B cell (primary cell): ENCODE results near the gene TNIP1. TPM values are rescaled to one million over a fixed set of nuclear protein-coding genes. Genes with fewer than 3 reads are reported as not detected.

ENCODE experiments used
- ATAC-seq: fragments of 200-7000 bp; cut with Tn5 transposase; one replicate; pipeline ENCODE4 v1.10.0; 2021; ENCODE audit warnings: low read depth, mild to moderate bottlenecking, moderate number of reproducible peaks, moderate library complexity
- CTCF ChIA-PET: fragments of 350-600 bp; sonication (Branson Sonifier 250); formaldehyde crosslinking; loops from one replicate; lab custom pipeline; 2021; ENCODE audit warnings: antibody characterized with exemption, inconsistent platforms; lab: Charles Lee
- POLR2A ChIA-PET: fragments of 350-600 bp; sonication (Branson Sonifier 250); formaldehyde crosslinking; loops from one replicate; lab custom pipeline; 2021; ENCODE audit warnings: antibody characterized with exemption; lab: Charles Lee
- DNase-seq: peaks from one replicate; pipeline ENCODE4 v3.0.0; 2013
- H2AFZ ChIP-seq: 2 replicates; pipeline ENCODE4 v1.6.1; 2012; ENCODE audit warnings: mild to moderate bottlenecking, low read depth, low read length; ENCODE audit not compliant: insufficient read depth, poor library complexity, severe bottlenecking
- H3K27ac ChIP-seq, 2 donors: 1 replicate in 1 of 2; 2 replicates in 1 of 2; pipeline ENCODE4 v1.5.1; 2012 to 2013; ENCODE audit warnings: low read length in 2 of 2, mild to moderate bottlenecking in 2 of 2, moderate library complexity in 1 of 2
- H3K27me3 ChIP-seq, 4 experiments: fragments of 200-600 bp in 1 of 4; sonication (generic) in 1 of 4; replicated peaks in 1 of 4; 1 replicate in 2 of 4; 2 replicates in 2 of 4; pipeline versions ENCODE4 v1.6.1 to v1.7.0; 2013 to 2016; ENCODE audit warnings: low read length in 3 of 4, mild to moderate bottlenecking in 2 of 4, mixed read lengths in 1 of 4, moderate library complexity in 1 of 4; ENCODE audit not compliant: insufficient read depth in 4 of 4, control insufficient read depth in 3 of 4; ENCODE audit errors: control extremely low read depth in 1 of 4
- H3K36me3 ChIP-seq, 2 experiments: replicated peaks in 1 of 2; 1 replicate in 1 of 2; 2 replicates in 1 of 2; pipeline versions ENCODE4 v1.6.1 to v1.7.1; 2013; ENCODE audit warnings: low read length in 1 of 2; ENCODE audit not compliant: insufficient read depth in 2 of 2, control insufficient read depth in 1 of 2; ENCODE audit errors: control extremely low read depth in 1 of 2, extremely low read depth in 1 of 2
- H3K4me1 ChIP-seq, 2 donors: fragments of 200-600 bp in 1 of 2; sonication (generic) in 1 of 2; 1 replicate in 1 of 2; 2 replicates in 1 of 2; pipeline versions ENCODE4 v1.5.1 to v1.6.1; 2013 to 2017; ENCODE audit warnings: low read length in 2 of 2; ENCODE audit not compliant: control insufficient read depth in 2 of 2, insufficient read depth in 2 of 2
- H3K4me2 ChIP-seq: replicated peaks from 2 replicates; pipeline ENCODE3; 2012; ENCODE audit warnings: mild to moderate bottlenecking, low read depth, low read length; ENCODE audit not compliant: poor library complexity, severe bottlenecking
- H3K4me3 ChIP-seq, 5 experiments: fragments of 200-600 bp in 1 of 5; sonication (generic) in 1 of 5; 1 replicate in 3 of 5; 2 replicates in 2 of 5; pipeline versions ENCODE4 v1.5.1 to v1.7.0; 2011 to 2016; ENCODE audit warnings: low read length in 4 of 5, mild to moderate bottlenecking in 4 of 5, low read depth in 2 of 5, control low read depth in 1 of 5, moderate library complexity in 1 of 5; ENCODE audit not compliant: insufficient read depth in 1 of 5; ENCODE audit errors: control extremely low read depth in 1 of 5, extremely low read depth in 1 of 5
- H3K79me2 ChIP-seq: fragments of 200-600 bp; sonication (generic); one replicate; pipeline ENCODE4 v1.6.0; 2016; ENCODE audit warnings: low read length; ENCODE audit not compliant: control insufficient read depth, insufficient read depth
- H3K9ac ChIP-seq: fragments of 200-600 bp; sonication (generic); 2 replicates; pipeline ENCODE4 v1.6.1; 2017; ENCODE audit warnings: mild to moderate bottlenecking, low read length, moderate library complexity
- H3K9me3 ChIP-seq, 3 donors: one replicate each; pipeline versions ENCODE4 v1.6.1 to v1.7.1; 2013; ENCODE audit warnings: low read length in 2 of 3; ENCODE audit not compliant: control insufficient read depth in 2 of 3, insufficient read depth in 1 of 3; ENCODE audit errors: control extremely low read depth in 1 of 3
- H4K20me1 ChIP-seq: 2 replicates; pipeline ENCODE4 v1.6.0; 2012; ENCODE audit warnings: mild to moderate bottlenecking, low read length; ENCODE audit not compliant: insufficient read depth, control insufficient read depth, poor library complexity, severe bottlenecking
- H3K27ac Mint-ChIP-seq: one replicate; pipeline ENCODE4 v1.8.0; 2021; ENCODE audit warnings: mixed read lengths
- H3K27me3 Mint-ChIP-seq: one replicate; pipeline ENCODE4 v1.8.0; 2021; ENCODE audit warnings: mixed read lengths
- H3K4me1 Mint-ChIP-seq: one replicate; pipeline ENCODE4 v1.8.0; 2021; ENCODE audit warnings: mixed read lengths
- H3K4me3 Mint-ChIP-seq: one replicate; pipeline ENCODE4 v1.8.0; 2021; ENCODE audit warnings: mixed read lengths
- H3K9me3 Mint-ChIP-seq: one replicate; pipeline ENCODE4 v1.8.0; 2022; ENCODE audit warnings: mixed read lengths; ENCODE audit not compliant: insufficient read depth
- EZH2 ChIP-seq: IDR thresholded peaks from 2 replicates; pipeline ENCODE4 v1.6.1; 2012; ENCODE audit warnings: borderline replicate concordance, low read depth, mild to moderate bottlenecking, moderate library complexity, low read length; ENCODE audit not compliant: insufficient read depth, poor library complexity, severe bottlenecking
- WGBS: methylation state at CpG from one replicate; pipeline ENCODE4 v1.1.5; 2013; ENCODE audit warnings: missing lambda C conversion rate; ENCODE audit not compliant: insufficient coverage; 5-methylcytosine and 5-hydroxymethylcytosine counted together
- intact Hi-C: fragments of 100-400 bp; cut with micrococcal nuclease; formaldehyde crosslinking; loops from one replicate; pipeline ENCODE4 v1.10.0; 2022
- polyA plus RNA-seq: library from polyadenylated mRNA; depleted of rRNA; stranded (reverse); fragments of >200 nt; gene quantifications from 2 replicates; pipeline ENCODE4 v1.2.3, GENCODE V29; 2012
- total RNA-seq, 2 donors: library from RNA; stranded (reverse); fragments of 120-200 nt in 1 of 2; gene quantifications; 1 replicate in 1 of 2; 2 replicates in 1 of 2; pipeline versions ENCODE4 v1.2.3 to v1.2.4, GENCODE V29; 2013 to 2022
- TF ChIP-seq, protein P1 (sequence below): fragments of 200-600 bp; IDR thresholded peaks from one replicate; pipeline ENCODE4 v1.8.0; 2022; ENCODE audit warnings: antibody characterized with exemption, mild to moderate bottlenecking

The TNIP1 gene
- total and polyA plus RNA-seq, 2 donors (not counting 1 experiment from before 2014, with no cell fraction given) = 108 to 294 TPM

DNA sequence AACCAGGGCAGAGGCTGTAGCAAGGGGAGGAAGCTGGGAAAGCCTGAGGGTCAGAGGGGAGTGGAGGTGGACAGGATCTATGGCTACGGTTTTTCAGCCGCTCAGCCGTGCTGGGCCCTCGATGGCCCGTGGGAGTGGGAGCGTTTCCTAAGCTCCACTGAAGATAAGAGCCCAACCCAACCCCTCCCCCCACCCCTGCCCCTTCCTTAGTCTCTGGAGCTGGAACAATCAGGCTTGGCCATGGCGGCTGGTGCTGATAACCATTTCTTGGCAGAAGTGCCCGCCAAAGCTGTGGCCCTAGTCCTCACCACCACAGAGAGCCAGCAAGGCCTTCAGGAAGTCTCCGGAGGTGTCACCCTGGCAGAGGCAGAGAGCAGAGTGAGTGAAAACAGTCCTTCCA is 20.3 kb upstream of the TNIP1 start:
- no peak overlapping the region for H3K27ac Mint-ChIP-seq
- Histone ChIP-seq H3K4me3 (no peak overlapping the region), H3K4me2 (no peak overlapping the region), H2AFZ (no peak overlapping the region), H3K9me3 (peaks cover 0 to 4% (median 0%) of the 10 kb centered on the region in 3 donors), H4K20me1 (peaks cover 4% of the 10 kb centered on the region), H3K36me3 (peaks cover 4 to 72% of the 10 kb centered on the region in 2 experiments), H3K4me1 (peaks cover 22 to 32% of the 10 kb centered on the region in 2 donors), H3K27ac (peak overlapping the region in 1 of 2 donors; percentile 21), H3K9ac (no peak overlapping the region), H3K27me3 (no peaks in the 10 kb centered on the region), H3K79me2 (no peaks in the 10 kb centered on the region)
- no peak for DNase-seq
- ATAC-seq = no peak
- peaks cover 50% of the 10 kb centered on the region for H3K4me1 Mint-ChIP-seq
- WGBS = 100% methylated on average over 4 of the region's 9 CpGs
- CTCF ChIA-PET = interaction anchor here (0.7 to 2.5 kb wide), 5 partner anchors 14 to 138 kb away, joined by 3 to 13 read pairs (median 6); no protein-coding TSS in a partner anchor
- intact Hi-C loops = no loop called here
- H3K4me3 Mint-ChIP-seq = no peak overlapping the region
- no peaks in the 10 kb centered on the region for H3K9me3 Mint-ChIP-seq
- no peak for TF ChIP-seq EZH2
- TF ChIP-seq, protein P1, sequence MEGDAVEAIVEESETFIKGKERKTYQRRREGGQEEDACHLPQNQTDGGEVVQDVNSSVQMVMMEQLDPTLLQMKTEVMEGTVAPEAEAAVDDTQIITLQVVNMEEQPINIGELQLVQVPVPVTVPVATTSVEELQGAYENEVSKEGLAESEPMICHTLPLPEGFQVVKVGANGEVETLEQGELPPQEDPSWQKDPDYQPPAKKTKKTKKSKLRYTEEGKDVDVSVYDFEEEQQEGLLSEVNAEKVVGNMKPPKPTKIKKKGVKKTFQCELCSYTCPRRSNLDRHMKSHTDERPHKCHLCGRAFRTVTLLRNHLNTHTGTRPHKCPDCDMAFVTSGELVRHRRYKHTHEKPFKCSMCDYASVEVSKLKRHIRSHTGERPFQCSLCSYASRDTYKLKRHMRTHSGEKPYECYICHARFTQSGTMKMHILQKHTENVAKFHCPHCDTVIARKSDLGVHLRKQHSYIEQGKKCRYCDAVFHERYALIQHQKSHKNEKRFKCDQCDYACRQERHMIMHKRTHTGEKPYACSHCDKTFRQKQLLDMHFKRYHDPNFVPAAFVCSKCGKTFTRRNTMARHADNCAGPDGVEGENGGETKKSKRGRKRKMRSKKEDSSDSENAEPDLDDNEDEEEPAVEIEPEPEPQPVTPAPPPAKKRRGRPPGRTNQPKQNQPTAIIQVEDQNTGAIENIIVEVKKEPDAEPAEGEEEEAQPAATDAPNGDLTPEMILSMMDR = no peak
- POLR2A ChIA-PET = no interaction called here
- no peaks in the 10 kb centered on the region for H3K27me3 Mint-ChIP-seq

DNA sequence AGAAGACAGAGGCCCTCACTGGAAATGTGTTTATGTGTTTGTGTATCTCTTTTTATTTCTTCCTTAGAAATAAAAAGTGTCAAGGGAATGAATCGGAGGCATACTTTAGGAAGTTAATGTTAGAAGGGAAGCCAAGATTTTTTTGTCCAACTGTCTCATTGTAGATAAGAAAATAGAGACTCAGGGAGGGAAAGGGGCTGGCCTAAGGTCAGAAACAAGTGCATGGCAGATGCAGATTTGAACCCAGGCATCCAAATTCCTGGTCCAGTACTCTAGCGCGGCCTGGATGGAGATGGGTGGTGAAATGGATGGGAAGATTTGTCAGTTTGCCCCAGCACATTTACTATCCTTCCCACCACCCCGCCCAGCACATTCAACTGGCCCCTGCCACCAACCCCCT is 19.8 kb upstream of the TNIP1 start:
- no peak overlapping the region for H3K4me3 ChIP-seq
- peak overlapping the region in 1 of 2 donors; percentile 21 for H3K27ac ChIP-seq
- ATAC-seq (no peak), DNase-seq (no peak)
- no peak overlapping the region for H2AFZ ChIP-seq
- no peaks in the 10 kb centered on the region for H3K79me2 ChIP-seq
- H3K9me3 ChIP-seq = peaks cover 0 to 4% (median 0%) of the 10 kb centered on the region in 3 donors
- no peak overlapping the region for H3K4me3 Mint-ChIP-seq
- intact Hi-C loops = no loop called here
- no peaks in the 10 kb centered on the region for H3K9me3 Mint-ChIP-seq
- no peaks in the 10 kb centered on the region for H3K27me3 Mint-ChIP-seq
- H4K20me1 ChIP-seq = peaks cover 4% of the 10 kb centered on the region
- ChIA-PET CTCF (interaction anchor here (0.7 to 5.9 kb wide), 4 partner anchors 14 to 138 kb away, joined by 3 to 51 read pairs (median 6); no protein-coding TSS in a partner anchor), POLR2A (no interaction called here)
- H3K27me3 ChIP-seq = no peaks in the 10 kb centered on the region
- peaks cover 52% of the 10 kb centered on the region for H3K4me1 Mint-ChIP-seq
- WGBS = no CpG with 5 or more reads among the region's 4 CpGs
- H3K27ac Mint-ChIP-seq = peak overlapping the region; percentile 67
- peaks cover 4 to 67% of the 10 kb centered on the region in 2 experiments for H3K36me3 ChIP-seq
- TF ChIP-seq, protein P1 = no peak
- TF ChIP-seq EZH2 = no peak
- H3K9ac ChIP-seq = no peak overlapping the region
- no peak overlapping the region for H3K4me2 ChIP-seq
- peaks cover 24 to 33% of the 10 kb centered on the region in 2 donors for H3K4me1 ChIP-seq
